Left ventricle myocardium inferior (tissue), 1 donor: ENCODE measurements around the gene ICAM4. TPM values are rescaled to one million over a fixed set of nuclear protein-coding genes. Genes with fewer than 3 reads are reported as not detected.
A peak's percentile ranks its signal among the peaks of the same experiment; 100 is the strongest.

Experiments used
- DNase-seq: peaks from one replicate; pipeline ENCODE4 v3.0.0-alpha.2; 2020
- H3K27ac ChIP-seq: fragments of 200-600 bp; replicated peaks from 2 replicates; pipeline ENCODE4 v1.8.0; 2021
- H3K27me3 ChIP-seq: fragments of 200-600 bp; 2 replicates; pipeline ENCODE4 v1.8.0; 2021; ENCODE audit warnings: low read depth
- H3K36me3 ChIP-seq: fragments of 200-600 bp; 2 replicates; pipeline ENCODE4 v1.8.0; 2021
- H3K4me1 ChIP-seq: fragments of 200-600 bp; 2 replicates; pipeline ENCODE4 v1.8.0; 2021
- H3K4me3 ChIP-seq: fragments of 200-600 bp; 2 replicates; pipeline ENCODE4 v1.8.0; 2021; ENCODE audit warnings: mild to moderate bottlenecking, moderate library complexity
- H3K9me3 ChIP-seq: fragments of 200-600 bp; replicated peaks from 2 replicates; pipeline ENCODE4 v1.8.0; 2021
- intact Hi-C: fragments of 100-400 bp; cut with micrococcal nuclease; formaldehyde crosslinking; loops from one replicate; pipeline ENCODE4 v1.11.0; 2022
- total RNA-seq: library from RNA; stranded (reverse); fragmentation: NEBNext Ultra II Directional; extraction: Animal tissue kit (Norgen Biotek cat#: 25700); gene quantifications from one replicate; pipeline ENCODE4 v1.2.1, GENCODE V29; 2021
- TF ChIP-seq, protein P1 (sequence below): fragments of 200-600 bp; IDR thresholded peaks from 2 replicates; pipeline ENCODE4 v1.8.0; 2021; ENCODE audit warnings: antibody characterized with exemption, mild to moderate bottlenecking, borderline replicate concordance
- donor health status: DM: no; HTN: yes; CAD: no; lungs with severe emphysema.

ICAM4 gene
- total RNA-seq, 1 donor from 2014 or later, result 0.36 TPM

DNA sequence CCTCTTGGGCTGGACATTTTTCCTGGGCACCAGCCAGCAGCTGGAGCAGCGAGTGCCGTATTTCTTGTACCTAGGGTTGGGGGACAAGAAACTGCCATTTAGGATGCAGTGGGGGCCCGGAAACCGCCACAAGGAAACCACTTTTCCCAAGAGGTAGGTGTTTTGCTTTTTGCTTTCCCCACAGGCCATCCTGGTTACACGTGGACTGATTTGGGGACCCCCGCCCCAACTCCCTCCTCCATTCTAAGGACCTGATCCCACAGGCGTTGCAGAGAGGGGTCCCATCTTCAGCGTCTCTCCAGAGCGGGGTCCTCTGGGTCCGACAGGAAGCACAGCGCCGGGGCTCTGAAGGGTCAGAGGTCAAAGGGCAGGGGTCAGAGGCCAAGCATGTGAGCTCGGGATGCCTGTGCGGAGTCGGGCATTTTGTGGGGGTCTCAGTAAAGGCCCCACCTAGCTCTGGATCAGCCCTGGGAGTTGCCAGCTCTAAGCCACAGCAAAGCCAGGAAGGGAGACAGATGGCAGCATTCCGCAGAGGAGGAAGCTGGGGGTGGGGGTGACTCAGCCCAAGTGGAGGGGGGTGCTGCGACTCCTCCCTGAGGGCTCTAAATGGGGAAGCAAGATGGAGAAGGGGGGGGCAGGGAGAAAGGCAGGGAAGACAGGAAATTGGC is 18.5 kb downstream of the ICAM4 start:
- intact Hi-C loops, result no loop called here
- Histone ChIP-seq H3K27ac (no peak overlapping the region), H3K4me3 (no peak overlapping the region)

DNA sequence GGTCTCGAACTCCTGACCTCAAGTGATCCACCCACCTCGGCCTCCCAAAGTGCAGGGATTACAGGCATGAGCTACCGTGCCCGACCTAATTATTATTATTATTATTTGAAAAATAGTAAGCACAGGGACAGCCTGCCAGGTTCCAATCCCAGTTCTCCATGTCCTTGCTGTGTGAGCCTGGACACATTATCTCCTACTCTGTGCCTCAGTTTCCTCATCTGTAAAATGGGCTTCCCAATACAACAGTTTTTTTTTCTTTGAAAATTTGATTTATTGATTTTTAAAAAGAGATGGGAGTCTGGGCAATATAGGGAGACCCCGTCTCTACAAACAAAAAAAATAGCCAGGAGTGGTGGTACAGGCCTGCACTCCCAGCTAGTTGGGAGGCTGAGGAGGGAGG is 19.6 kb downstream of the ICAM4 start:
- Histone ChIP-seq H3K9me3 (no peaks in the 10 kb centered on the region), H3K27ac (no peak overlapping the region), H3K27me3 (peaks cover 18% of the 10 kb centered on the region), H3K4me3 (no peak overlapping the region), H3K4me1 (no peaks in the 10 kb centered on the region), H3K36me3 (peaks cover 5% of the 10 kb centered on the region)
- no peak for DNase-seq
- intact Hi-C loops, result no loop called here
- TF ChIP-seq, protein P1, sequence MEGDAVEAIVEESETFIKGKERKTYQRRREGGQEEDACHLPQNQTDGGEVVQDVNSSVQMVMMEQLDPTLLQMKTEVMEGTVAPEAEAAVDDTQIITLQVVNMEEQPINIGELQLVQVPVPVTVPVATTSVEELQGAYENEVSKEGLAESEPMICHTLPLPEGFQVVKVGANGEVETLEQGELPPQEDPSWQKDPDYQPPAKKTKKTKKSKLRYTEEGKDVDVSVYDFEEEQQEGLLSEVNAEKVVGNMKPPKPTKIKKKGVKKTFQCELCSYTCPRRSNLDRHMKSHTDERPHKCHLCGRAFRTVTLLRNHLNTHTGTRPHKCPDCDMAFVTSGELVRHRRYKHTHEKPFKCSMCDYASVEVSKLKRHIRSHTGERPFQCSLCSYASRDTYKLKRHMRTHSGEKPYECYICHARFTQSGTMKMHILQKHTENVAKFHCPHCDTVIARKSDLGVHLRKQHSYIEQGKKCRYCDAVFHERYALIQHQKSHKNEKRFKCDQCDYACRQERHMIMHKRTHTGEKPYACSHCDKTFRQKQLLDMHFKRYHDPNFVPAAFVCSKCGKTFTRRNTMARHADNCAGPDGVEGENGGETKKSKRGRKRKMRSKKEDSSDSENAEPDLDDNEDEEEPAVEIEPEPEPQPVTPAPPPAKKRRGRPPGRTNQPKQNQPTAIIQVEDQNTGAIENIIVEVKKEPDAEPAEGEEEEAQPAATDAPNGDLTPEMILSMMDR, result no peak

More for the DNA sequence above, 18.5 kb downstream of the ICAM4 start:
- Histone ChIP-seq H3K36me3 (peaks cover 4% of the 10 kb centered on the region), H3K27me3 (peaks cover 24% of the 10 kb centered on the region), H3K4me1 (no peaks in the 10 kb centered on the region), H3K9me3 (no peaks in the 10 kb centered on the region)
- TF ChIP-seq, protein P1, result no peak
- no peak for DNase-seq

DNA sequence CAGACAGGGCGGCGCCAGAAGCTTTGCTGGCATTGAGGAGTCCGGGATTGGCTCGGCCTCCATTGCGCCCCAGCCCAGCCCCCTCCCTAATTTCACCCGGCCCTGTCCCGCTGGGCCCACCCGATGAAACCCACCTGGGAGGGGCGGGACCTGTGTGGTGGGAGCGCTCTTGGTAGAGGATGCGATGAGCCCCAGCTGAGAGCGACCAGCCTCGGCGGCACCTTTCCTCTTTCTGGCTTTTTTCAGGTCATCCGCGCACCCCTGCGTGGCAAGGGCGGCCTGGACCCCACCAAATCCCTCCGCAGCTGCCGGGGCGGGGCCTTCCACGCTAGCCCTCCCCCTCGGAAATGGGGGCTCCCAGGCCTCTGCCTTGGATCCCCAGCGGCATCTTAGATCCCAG is 22.7 kb downstream of the ICAM4 start, which contains the start of gene ZGLP1:
Gene ZGLP1, minus strand, starts transcription at position 393 of the 400 bp plus-strand sequence.
- no peak for DNase-seq
- Histone ChIP-seq H3K4me1 (no peaks in the 10 kb centered on the region), H3K27ac (no peak within 1 kb of the TSS), H3K9me3 (no peaks in the 10 kb centered on the region), H3K4me3 (no peak within 1 kb of the TSS), H3K36me3 (peaks cover 5% of the 10 kb centered on the region), H3K27me3 (no peaks in the 10 kb centered on the region)
- intact Hi-C loops, result no loop called here
- TF ChIP-seq, protein P1, result no peak

DNA sequence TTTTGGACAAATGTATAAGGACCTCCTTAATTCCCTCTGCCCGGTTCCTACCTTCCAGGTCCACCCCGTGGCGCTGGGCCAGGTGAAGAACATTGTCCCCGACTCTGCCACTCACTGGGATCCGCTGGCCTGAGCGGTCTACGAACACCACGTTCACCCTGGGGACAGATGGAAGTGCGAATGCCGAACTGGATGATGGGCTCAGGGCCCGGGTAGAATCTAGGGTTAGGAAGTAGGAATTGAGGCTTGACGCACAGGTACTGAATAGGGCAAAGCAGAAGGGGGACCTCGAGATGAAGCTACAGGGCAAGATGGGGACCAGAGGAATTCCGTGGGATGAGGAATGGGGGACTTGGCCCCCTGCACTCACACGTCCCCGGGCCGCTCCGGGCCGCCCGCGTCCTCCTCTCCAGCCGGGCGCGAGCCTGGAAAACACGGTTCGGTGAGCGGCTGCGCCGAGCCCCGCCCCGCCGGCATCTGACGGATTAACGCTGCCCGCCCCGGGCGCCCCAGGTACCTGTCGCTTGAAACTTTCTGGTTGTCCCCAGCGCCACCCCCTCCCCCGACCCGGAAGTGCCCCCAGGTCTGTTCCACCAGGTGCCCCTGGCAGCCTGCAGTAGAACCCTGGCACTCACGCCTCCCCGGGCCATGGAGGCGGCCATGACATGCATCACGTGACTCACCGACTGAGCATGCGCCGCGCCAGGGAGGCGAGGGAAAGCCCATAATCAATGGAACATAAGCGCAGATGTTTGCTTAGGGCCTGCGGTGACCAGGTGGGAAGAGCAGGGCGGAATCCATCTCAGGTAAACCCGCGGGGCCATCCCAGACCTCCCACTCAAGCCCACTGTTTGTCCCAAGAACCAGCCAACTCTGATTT is 28.8 kb downstream of the ICAM4 start, which contains the start of gene FDX2:
Gene FDX2, minus strand, starts transcription at position 681 of the 880 bp plus-strand sequence. Its CDS starts 19 bp downstream, at position 662.
- DNase-seq, result peak; percentile 90
- TF ChIP-seq, protein P1, result no peak
- Histone ChIP-seq H3K4me3 (peak within 1 kb of the TSS; percentile 99), H3K4me1 (peaks cover 19% of the 10 kb centered on the region), H3K9me3 (no peaks in the 10 kb centered on the region), H3K27me3 (no peaks in the 10 kb centered on the region), H3K36me3 (peaks cover 41% of the 10 kb centered on the region), H3K27ac (peak within 1 kb of the TSS; percentile 72)
- intact Hi-C loops, result no loop called here

DNA sequence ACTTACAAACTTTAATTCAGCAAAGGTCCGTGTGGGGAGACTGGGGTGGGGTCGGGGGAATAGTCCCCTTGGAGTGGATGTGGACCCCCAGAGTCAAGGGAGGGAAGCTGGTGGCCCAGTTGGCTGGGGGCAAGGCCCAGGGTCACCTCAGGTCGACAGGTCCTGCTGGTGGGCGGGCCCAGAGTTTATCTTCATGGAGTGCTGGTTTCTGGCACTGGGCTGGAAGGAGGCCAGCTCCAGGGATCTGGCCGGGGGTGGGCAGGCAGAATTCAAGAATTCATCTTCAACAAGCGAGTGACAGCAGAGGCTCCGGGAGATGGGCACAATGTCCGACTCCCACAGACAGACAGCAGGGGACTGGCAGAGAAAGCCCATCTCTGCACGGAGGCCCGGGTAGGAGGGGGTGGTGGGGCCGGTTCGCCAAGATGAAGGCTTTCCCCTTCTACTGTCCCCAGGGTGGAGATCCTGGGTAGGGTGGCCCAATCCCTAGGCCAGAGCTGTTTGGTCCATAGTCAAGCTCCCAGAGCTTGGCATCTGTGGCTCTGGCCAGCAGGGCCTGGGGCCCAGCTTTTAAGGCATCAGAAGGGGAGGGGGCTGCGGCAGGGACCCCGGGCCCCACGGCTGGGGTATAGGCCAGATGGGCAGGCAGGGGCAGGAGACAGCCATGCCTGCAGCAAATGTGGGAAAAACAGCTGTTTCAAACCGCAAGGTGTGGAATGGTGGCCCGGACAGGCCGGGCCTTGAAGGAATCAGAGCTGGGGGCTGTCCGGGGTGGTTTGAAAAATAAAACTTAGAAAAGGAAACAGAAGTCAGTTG is 29.7 kb downstream of the ICAM4 start:
- no peaks in the 10 kb centered on the region for H3K9me3 ChIP-seq
- peaks cover 19% of the 10 kb centered on the region for H3K4me1 ChIP-seq
- intact Hi-C loops, result no loop called here
- H3K27me3 ChIP-seq, result no peaks in the 10 kb centered on the region
- H3K27ac ChIP-seq, result peak overlapping the region; percentile 72
- peaks cover 50% of the 10 kb centered on the region for H3K36me3 ChIP-seq
- DNase-seq, result no peak
- peak overlapping the region; percentile 99 for H3K4me3 ChIP-seq
- TF ChIP-seq, protein P1, result no peak
